ENCODE data around the gene LDHAL6A. TPM values are rescaled to one million over a fixed set of nuclear protein-coding genes. Genes with fewer than 3 reads are reported as not detected.

LDHAL6A gene
- total and polyA plus RNA-seq, 4 donors: 0.28 TPM; not detected in 3

- no peak overlapping the region for H3K4me3 ChIP-seq (ENCODE audit: low read depth in 1 of 3, low read length in 3 of 3)
- no peak overlapping the region for H3K27ac ChIP-seq (ENCODE audit: low read depth in 1 of 2, low read length in 2 of 2)
- no peaks in the 10 kb centered on the region for H3K4me1 ChIP-seq (ENCODE audit: control insufficient read depth in 4 of 4, insufficient read depth in 4 of 4, low read length in 3 of 4)
- no peaks in the 10 kb centered on the region for H3K36me3 ChIP-seq (ENCODE audit: control insufficient read depth in 4 of 4, insufficient read depth in 3 of 4, low read depth in 1 of 4, low read length in 3 of 4)
- WGBS: 84% methylated on average over 2 of the region's 2 CpGs
- TF ChIP-seq SP1 (IDR thresholded peaks at IDR 0.05): no peak
- no peak for TF ChIP-seq RXRA (IDR thresholded peaks at IDR 0.05)
- TF ChIP-seq ZBTB33 (IDR thresholded peaks at IDR 0.05): no peak
- TF ChIP-seq RAD21 (IDR thresholded peaks at IDR 0.05): no peak
- TF ChIP-seq ATF3 (IDR thresholded peaks at IDR 0.05): no peak
- TF ChIP-seq FOXA2 (IDR thresholded peaks at IDR 0.05): no peak
- TF ChIP-seq HNF4G (IDR thresholded peaks at IDR 0.05): no peak
- no peak for TF ChIP-seq EGR1 (IDR thresholded peaks at IDR 0.05; ENCODE audit: low read depth in 2 of 2)
- TF ChIP-seq TAF1 (conservative IDR thresholded peaks at IDR 0.05): no peak
- TF ChIP-seq CTCF (IDR thresholded peaks at IDR 0.05; ENCODE audit: low read depth, low read length, missing input control): no peak
- H3K27me3 ChIP-seq (ENCODE audit: control insufficient read depth in 4 of 4, insufficient read depth in 4 of 4, low read length in 3 of 4): no peaks in the 10 kb centered on the region
- no peak for DNase-seq (ENCODE audit: low spot score)
- no peaks in the 10 kb centered on the region for H3K9me3 ChIP-seq (ENCODE audit: control insufficient read depth in 4 of 4, low read length in 3 of 4)
- no peak overlapping the region for H3K9ac ChIP-seq (ENCODE audit: low read depth in 1 of 2, low read length in 2 of 2)
These were observed 17.0 kb upstream of the LDHAL6A start for GRCh38 chr11:18438691-18439090.

- Histone ChIP-seq H3K9me3 (ENCODE audit: control insufficient read depth in 4 of 4, low read length in 3 of 4) (no peaks in the 10 kb centered on the region), H3K36me3 (ENCODE audit: control insufficient read depth in 4 of 4, insufficient read depth in 3 of 4, low read depth in 1 of 4, low read length in 3 of 4) (no peaks in the 10 kb centered on the region), H3K4me3 (ENCODE audit: low read depth in 1 of 3, low read length in 3 of 3) (no peak overlapping the region), H3K4me1 (ENCODE audit: control insufficient read depth in 4 of 4, insufficient read depth in 4 of 4, low read length in 3 of 4) (no peaks in the 10 kb centered on the region), H3K9ac (ENCODE audit: low read depth in 1 of 2, low read length in 2 of 2) (no peak overlapping the region), H3K27me3 (ENCODE audit: control insufficient read depth in 4 of 4, insufficient read depth in 4 of 4, low read length in 3 of 4) (no peaks in the 10 kb centered on the region), H3K27ac (ENCODE audit: low read depth in 1 of 2, low read length in 2 of 2) (no peak overlapping the region)
- TF ChIP-seq YY1 (IDR thresholded peaks at IDR 0.05) (no peak), FOXA2 (IDR thresholded peaks at IDR 0.05) (no peak), GABPA (IDR thresholded peaks at IDR 0.05 in 1 of 2, conservative IDR thresholded peaks at IDR 0.05 in 1 of 2) (no peak), RXRA (IDR thresholded peaks at IDR 0.05) (no peak), NR2F2 (IDR thresholded peaks at IDR 0.05) (no peak), HNF4A (conservative IDR thresholded peaks at IDR 0.05) (no peak), JUND (IDR thresholded peaks at IDR 0.05) (no peak), CTCF (IDR thresholded peaks at IDR 0.05; ENCODE audit: low read depth, low read length, missing input control) (no peak), ATF3 (IDR thresholded peaks at IDR 0.05) (no peak), HNF4G (IDR thresholded peaks at IDR 0.05) (no peak), RAD21 (IDR thresholded peaks at IDR 0.05) (no peak)
- no peak for DNase-seq (ENCODE audit: low spot score)
- WGBS: 88% methylated on average over 3 of the region's 3 CpGs
These were observed 6.4 kb upstream of the LDHAL6A start for GRCh38 chr11:18449251-18449650.

Data from liver (tissue), 9 donors.